Trophoblast cell (in vitro differentiated cells and primary cell): Measurements from ENCODE around the gene OPN5.

Experiments used
- DNase-seq, 2 donors: peaks; one replicate each; pipeline ENCODE4 v3.0.0-alpha.2; 2016
- H2AFZ ChIP-seq: 2 replicates; pipeline ENCODE4 v1.6.1; 2013; ENCODE audit warnings: low read length, moderate library complexity, mild to moderate bottlenecking; ENCODE audit not compliant: insufficient read depth, poor library complexity
- H2AK5ac ChIP-seq: 2 replicates; pipeline ENCODE4 v1.6.1; 2013; ENCODE audit warnings: mild to moderate bottlenecking, low read length
- H2BK120ac ChIP-seq: 2 replicates; pipeline ENCODE4 v1.6.1; 2013; ENCODE audit warnings: low read length, mild to moderate bottlenecking, moderate library complexity; ENCODE audit not compliant: insufficient read depth, poor library complexity
- H2BK12ac ChIP-seq: 2 replicates; pipeline ENCODE4 v1.6.1; 2013; ENCODE audit warnings: mild to moderate bottlenecking, low read length, moderate library complexity
- H2BK5ac ChIP-seq: 2 replicates; pipeline ENCODE4 v1.6.1; 2013; ENCODE audit warnings: low read length, low read depth, moderate library complexity, mild to moderate bottlenecking; ENCODE audit not compliant: poor library complexity
- H3K14ac ChIP-seq: 2 replicates; pipeline ENCODE4 v1.6.1; 2013; ENCODE audit warnings: mild to moderate bottlenecking, low read length
- H3K18ac ChIP-seq: 2 replicates; pipeline ENCODE4 v1.6.1; 2013; ENCODE audit warnings: mild to moderate bottlenecking, low read length
- H3K23ac ChIP-seq: 2 replicates; pipeline ENCODE4 v1.6.1; 2013; ENCODE audit warnings: low read length
- H3K27ac ChIP-seq: 2 replicates; pipeline ENCODE4 v1.5.1; 2013; ENCODE audit warnings: low read depth, mild to moderate bottlenecking, inconsistent platforms, low read length, moderate library complexity
- H3K27me3 ChIP-seq: 2 replicates; pipeline ENCODE4 v1.6.1; 2013; ENCODE audit warnings: inconsistent platforms, mild to moderate bottlenecking, low read length, moderate library complexity; ENCODE audit not compliant: insufficient read depth
- H3K36me3 ChIP-seq, 2 experiments: 1 replicate in 1 of 2; 2 replicates in 1 of 2; pipeline ENCODE4 v1.6.1; 2013; ENCODE audit warnings: low read length in 2 of 2, mild to moderate bottlenecking in 2 of 2, moderate library complexity in 1 of 2; ENCODE audit not compliant: insufficient read depth in 2 of 2, control insufficient read depth in 1 of 2
- H3K4ac ChIP-seq: 2 replicates; pipeline ENCODE4 v1.6.1; 2013; ENCODE audit warnings: low read depth, mild to moderate bottlenecking, low read length, moderate library complexity
- H3K4me1 ChIP-seq, 2 experiments: 1 replicate in 1 of 2; 2 replicates in 1 of 2; pipeline ENCODE4 v1.6.1; 2013; ENCODE audit warnings: low read length in 2 of 2, mild to moderate bottlenecking in 2 of 2, moderate library complexity in 1 of 2; ENCODE audit not compliant: insufficient read depth in 2 of 2, control insufficient read depth in 1 of 2
- H3K4me2 ChIP-seq: 2 replicates; pipeline ENCODE4 v1.6.1; 2013; ENCODE audit warnings: inconsistent platforms, mild to moderate bottlenecking, low read length, moderate library complexity
- H3K4me3 ChIP-seq: 2 replicates; pipeline ENCODE4 v1.5.1; 2013; ENCODE audit warnings: mild to moderate bottlenecking, low read depth, low read length, inconsistent platforms
- H3K79me1 ChIP-seq: one replicate; pipeline ENCODE4 v1.6.1; 2013; ENCODE audit warnings: low read length
- H3K79me2 ChIP-seq: 2 replicates; pipeline ENCODE4 v1.6.1; 2013; ENCODE audit warnings: low read length, mild to moderate bottlenecking; ENCODE audit not compliant: control insufficient read depth, insufficient read depth, poor library complexity
- H3K9ac ChIP-seq: 2 replicates; pipeline ENCODE4 v1.6.1; 2013; ENCODE audit warnings: mild to moderate bottlenecking, low read length
- H3K9me3 ChIP-seq: 2 replicates; pipeline ENCODE4 v1.6.1; 2013; ENCODE audit warnings: low read depth, mild to moderate bottlenecking, control low read depth, inconsistent platforms, low read length; ENCODE audit not compliant: insufficient read depth
- H4K12ac ChIP-seq: 2 replicates; pipeline ENCODE4 v1.6.1; 2013; ENCODE audit warnings: low read depth, mild to moderate bottlenecking, low read length, moderate library complexity
- H4K8ac ChIP-seq: 2 replicates; pipeline ENCODE4 v1.6.1; 2013; ENCODE audit warnings: low read depth, mild to moderate bottlenecking, low read length, moderate library complexity
- H4K91ac ChIP-seq: one replicate; pipeline ENCODE4 v1.6.1; 2013; ENCODE audit warnings: low read depth, mild to moderate bottlenecking, low read length, moderate library complexity
- WGBS: extraction: QIAGEN DNeasy Blood & Tissue Kit; methylation state at CpG from one replicate; pipeline ENCODE4 v1.1.7; 2013; ENCODE audit warnings: missing lambda C conversion rate; ENCODE audit not compliant: insufficient read length, insufficient coverage; ENCODE audit errors: extremely low coverage; 5-methylcytosine and 5-hydroxymethylcytosine counted together

Gene OPN5

GRCh38 chr6:47749757-47750156, 32.1 kb upstream of the OPN5 start:
- no peak overlapping the region for H4K8ac ChIP-seq
- no peaks in the 10 kb centered on the region for H3K79me1 ChIP-seq
- DNase-seq: no peak
- H3K18ac ChIP-seq: no peak overlapping the region
- no peaks in the 10 kb centered on the region for H3K36me3 ChIP-seq
- no peak overlapping the region for H3K23ac ChIP-seq
- H2BK5ac ChIP-seq: no peak overlapping the region
- H3K27me3 ChIP-seq: no peaks in the 10 kb centered on the region
- no peak overlapping the region for H3K4me2 ChIP-seq
- H3K27ac ChIP-seq: no peak overlapping the region
- H3K14ac ChIP-seq: no peak overlapping the region
- H3K4me1 ChIP-seq: no peaks in the 10 kb centered on the region
- no peaks in the 10 kb centered on the region for H3K79me2 ChIP-seq
- no peak overlapping the region for H4K12ac ChIP-seq
- H2AK5ac ChIP-seq: no peak overlapping the region
- no peak overlapping the region for H3K9ac ChIP-seq
- H2BK12ac ChIP-seq: no peak overlapping the region
- H4K91ac ChIP-seq: no peak overlapping the region
- H3K4me3 ChIP-seq: no peak overlapping the region
- H3K9me3 ChIP-seq: no peaks in the 10 kb centered on the region
- H2AFZ ChIP-seq: no peak overlapping the region
- no peak overlapping the region for H2BK120ac ChIP-seq
- WGBS: no CpG with 5 or more reads among the region's 1 CpG
- no peak overlapping the region for H3K4ac ChIP-seq

GRCh38 chr6:47752801-47753200, 29.0 kb upstream of the OPN5 start:
- WGBS: no CpG with 5 or more reads among the region's 1 CpG
- H3K18ac ChIP-seq: no peak overlapping the region

GRCh38 chr6:47759364-47759763, 22.5 kb upstream of the OPN5 start:
- no peak overlapping the region for H3K4ac ChIP-seq
- H3K36me3 ChIP-seq: no peaks in the 10 kb centered on the region
- H2AFZ ChIP-seq: no peak overlapping the region
- no peak overlapping the region for H2AK5ac ChIP-seq
- no peak overlapping the region for H3K9ac ChIP-seq
- H3K4me2 ChIP-seq: no peak overlapping the region
- WGBS: no CpG with 5 or more reads among the region's 1 CpG
- no peak overlapping the region for H3K18ac ChIP-seq
- no peaks in the 10 kb centered on the region for H3K79me1 ChIP-seq
- peaks cover 0 to 2% of the 10 kb centered on the region in 2 experiments for H3K4me1 ChIP-seq
- H3K9me3 ChIP-seq: no peaks in the 10 kb centered on the region
- DNase-seq: peak in 1 of 2 donors; percentile 10
- no peak overlapping the region for H3K27ac ChIP-seq
- no peaks in the 10 kb centered on the region for H3K27me3 ChIP-seq
- H3K4me3 ChIP-seq: no peak overlapping the region
- no peak overlapping the region for H2BK5ac ChIP-seq
- H4K8ac ChIP-seq: no peak overlapping the region
- H3K14ac ChIP-seq: no peak overlapping the region
- no peaks in the 10 kb centered on the region for H3K79me2 ChIP-seq
- H3K23ac ChIP-seq: no peak overlapping the region
- H2BK120ac ChIP-seq: no peak overlapping the region
- H4K91ac ChIP-seq: no peak overlapping the region
- no peak overlapping the region for H2BK12ac ChIP-seq
- no peak overlapping the region for H4K12ac ChIP-seq

More at GRCh38 chr6:47752801-47753200, 29.0 kb upstream of the OPN5 start:
- Histone ChIP-seq H3K4me1 (peaks cover 0 to 2% of the 10 kb centered on the region in 2 experiments), H2AK5ac (no peak overlapping the region), H4K8ac (no peak overlapping the region), H3K27me3 (no peaks in the 10 kb centered on the region), H3K4me2 (no peak overlapping the region), H3K27ac (no peak overlapping the region), H4K12ac (no peak overlapping the region), H3K23ac (no peak overlapping the region), H3K79me1 (no peaks in the 10 kb centered on the region), H3K9ac (no peak overlapping the region), H3K9me3 (no peaks in the 10 kb centered on the region), H3K36me3 (no peaks in the 10 kb centered on the region), H3K4ac (no peak overlapping the region), H2BK12ac (no peak overlapping the region), H2BK120ac (no peak overlapping the region), H2BK5ac (no peak overlapping the region), H3K79me2 (no peaks in the 10 kb centered on the region), H3K4me3 (no peak overlapping the region), H4K91ac (no peak overlapping the region), H2AFZ (no peak overlapping the region), H3K14ac (no peak overlapping the region)
- no peak for DNase-seq

DNA sequence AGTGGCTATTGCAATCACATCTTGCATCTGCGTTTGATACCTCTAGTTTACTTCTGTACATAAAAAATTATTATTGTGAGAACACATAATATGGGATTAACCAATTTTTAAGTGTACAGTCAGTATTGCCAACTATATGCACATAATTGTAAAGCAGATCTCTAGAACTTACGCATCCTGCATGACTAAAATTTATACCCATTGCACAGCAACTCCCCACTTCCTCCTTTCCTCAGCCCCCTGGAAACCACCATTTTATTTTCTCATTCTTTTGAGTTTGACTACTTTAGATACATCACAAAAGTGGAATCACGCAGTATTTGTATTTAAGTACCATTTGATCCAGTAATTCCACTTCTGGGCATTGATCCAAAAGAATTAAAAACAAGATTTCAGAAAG, 19.3 kb upstream of the OPN5 start:
- no peak overlapping the region for H3K18ac ChIP-seq
- WGBS: no CpG with 5 or more reads among the region's 3 CpGs
- no peak overlapping the region for H4K91ac ChIP-seq
- no peak overlapping the region for H2AK5ac ChIP-seq
- H3K27ac ChIP-seq: no peak overlapping the region
- no peak overlapping the region for H3K14ac ChIP-seq
- no peaks in the 10 kb centered on the region for H3K36me3 ChIP-seq
- DNase-seq: no peak
- H3K79me1 ChIP-seq: no peaks in the 10 kb centered on the region
- H3K4me3 ChIP-seq: no peak overlapping the region
- H3K4me2 ChIP-seq: no peak overlapping the region
- no peak overlapping the region for H2BK12ac ChIP-seq
- no peak overlapping the region for H2AFZ ChIP-seq
- H2BK120ac ChIP-seq: no peak overlapping the region
- H4K12ac ChIP-seq: no peak overlapping the region
- no peak overlapping the region for H2BK5ac ChIP-seq
- no peaks in the 10 kb centered on the region for H3K27me3 ChIP-seq
- H3K9me3 ChIP-seq: no peaks in the 10 kb centered on the region
- H3K4ac ChIP-seq: no peak overlapping the region
- H3K4me1 ChIP-seq: no peaks in the 10 kb centered on the region
- no peak overlapping the region for H4K8ac ChIP-seq
- no peak overlapping the region for H3K23ac ChIP-seq
- H3K9ac ChIP-seq: no peak overlapping the region
- no peaks in the 10 kb centered on the region for H3K79me2 ChIP-seq
